HCT116 (cell line): ENCODE data around the gene COL5A2. TPM values are rescaled to one million over a fixed set of nuclear protein-coding genes. Genes with fewer than 3 reads are reported as not detected.

Experiments
- ATAC-seq: fragments of 200-7000 bp; cut with Tn5 transposase; 2 replicates; pipeline ENCODE4 v1.9.1; 2020; ENCODE audit warnings: mild to moderate bottlenecking, moderate library complexity
- BruUV-seq: library from RNA; stranded (reverse); fragments of 400-500 nt; replicated peaks from 2 replicates; lab custom pipeline; 2021; lab: Mats Ljungman, UMichigan
- CTCF ChIA-PET: fragments of 300-600 bp; sonication (Branson Sonifier 250); formaldehyde crosslinking; loops from one replicate; lab custom pipeline; 2021; ENCODE audit warnings: antibody characterized with exemption; lab: Charles Lee
- POLR2A ChIA-PET: fragments of 300-600, 350-600 bp; sonication (Branson Sonifier 250); formaldehyde crosslinking; loops from one replicate; lab custom pipeline; 2021; ENCODE audit warnings: antibody characterized with exemption; lab: Charles Lee
- RAD21 ChIA-PET, 2 experiments: fragments of 300-600 bp; sonication (Branson Sonifier 250); formaldehyde crosslinking; loops; one replicate each; lab custom pipeline; 2023; ENCODE audit warnings: low total read pairs in 2 of 2; ENCODE audit not compliant: uncharacterized antibody in 2 of 2, unreplicated experiment in 2 of 2, low non-redundant PET in 1 of 2; lab: Charles Lee
- DNase-seq: peaks from one replicate; pipeline ENCODE4 v3.0.0-alpha.2; 2010; ENCODE audit warnings: low read depth, low spot score
- H2AFZ ChIP-seq: fragments of 200-600 bp; shearing (Covaris generic), sonication (generic); 2 replicates; pipeline ENCODE4 v1.6.1; 2017; ENCODE audit warnings: low read depth, mixed run types, mixed read lengths, antibody characterized with exemption, low read length; ENCODE audit not compliant: poor library complexity, severe bottlenecking
- H3K27ac ChIP-seq: 2 replicates; pipeline ENCODE4 v1.5.1; 2012; ENCODE audit warnings: low read depth, low read length
- H3K27me3 ChIP-seq: fragments of 200-600 bp; sonication (generic); 2 replicates; pipeline ENCODE4 v1.6.1; 2016; ENCODE audit warnings: mixed run types, low read length, mixed read lengths; ENCODE audit not compliant: insufficient read depth
- H3K36me3 ChIP-seq, 2 experiments: fragments of 200-500 bp in 1 of 2; fragments of 200-600 bp in 1 of 2; sonication (Bioruptor generic) in 1 of 2; sonication (generic) in 1 of 2; 2 replicates each; pipeline versions ENCODE4 v1.5.1 to v1.6.1; 2014 to 2016; ENCODE audit warnings: low read length in 2 of 2, inconsistent platforms in 1 of 2, mixed read lengths in 1 of 2, mixed run types in 1 of 2; ENCODE audit not compliant: insufficient read depth in 2 of 2, control insufficient read depth in 1 of 2
- H3K4me1 ChIP-seq, 2 experiments: fragments of 200-600 bp in 1 of 2; sonication (generic) in 1 of 2; 2 replicates each; pipeline versions ENCODE4 v1.5.1 to v1.6.1; 2012 to 2017; ENCODE audit warnings: low read length in 2 of 2, inconsistent platforms in 1 of 2, mild to moderate bottlenecking in 1 of 2, mixed read lengths in 1 of 2, mixed run types in 1 of 2, moderate library complexity in 1 of 2; ENCODE audit not compliant: insufficient read depth in 2 of 2, control insufficient read depth in 1 of 2
- H3K4me2 ChIP-seq: fragments of 200-600 bp; sonication (generic); 2 replicates; pipeline ENCODE4 v1.6.1; 2017; ENCODE audit warnings: mixed run types, low read length, mixed read lengths
- H3K4me3 ChIP-seq, 2 experiments: fragments of 200-600 bp in 1 of 2; sonication (generic) in 1 of 2; replicated peaks in 1 of 2; 2 replicates each; pipeline ENCODE4 v1.5.1; 2011 to 2016; ENCODE audit warnings: low read length in 2 of 2, control low read depth in 1 of 2, low read depth in 1 of 2, mild to moderate bottlenecking in 1 of 2, mixed read lengths in 1 of 2, mixed run types in 1 of 2
- H3K79me2 ChIP-seq: fragments of 200-600 bp; sonication (generic); 2 replicates; pipeline ENCODE4 v1.6.1; 2017; ENCODE audit warnings: mild to moderate bottlenecking, mixed run types, low read length, moderate library complexity, mixed read lengths; ENCODE audit not compliant: insufficient read depth
- H3K9ac ChIP-seq: fragments of 200-600 bp; sonication (generic); 2 replicates; pipeline ENCODE4 v1.6.1; 2016; ENCODE audit warnings: low read length, mixed read lengths
- H3K9me2 ChIP-seq: fragments of 200-600 bp; sonication (generic), shearing (Covaris generic); 2 replicates; pipeline ENCODE4 v1.6.1; 2017; ENCODE audit warnings: mixed run types, mild to moderate bottlenecking, moderate library complexity; ENCODE audit not compliant: insufficient read depth
- H3K9me3 ChIP-seq, 2 experiments: fragments of 200-500 bp in 1 of 2; fragments of 200-600 bp in 1 of 2; sonication (Bioruptor generic) in 1 of 2; sonication (generic) in 1 of 2; 2 replicates each; pipeline ENCODE4 v1.6.1; 2014 to 2017; ENCODE audit warnings: low read length in 2 of 2, mixed read lengths in 2 of 2, inconsistent platforms in 1 of 2, low read depth in 1 of 2, mild to moderate bottlenecking in 1 of 2, mixed run types in 1 of 2, moderate library complexity in 1 of 2; ENCODE audit not compliant: control insufficient read depth in 1 of 2, insufficient read depth in 1 of 2
- H4K20me1 ChIP-seq: fragments of 200-600 bp; sonication (generic), shearing (Covaris generic); 2 replicates; pipeline ENCODE4 v1.6.1; 2017; ENCODE audit warnings: mixed run types, mild to moderate bottlenecking, moderate library complexity; ENCODE audit not compliant: insufficient read depth
- CEBPB ChIP-seq: IDR thresholded peaks from 2 replicates; pipeline ENCODE4 v1.6.1; 2012; ENCODE audit warnings: low read depth
- EGR1 ChIP-seq: IDR thresholded peaks from 2 replicates; pipeline ENCODE4 v1.6.1; 2012; ENCODE audit warnings: low read depth
- ELF1 ChIP-seq: IDR thresholded peaks from 2 replicates; pipeline ENCODE4 v1.6.1; 2012; ENCODE audit warnings: low read depth, borderline replicate concordance
- JUND ChIP-seq: IDR thresholded peaks from 2 replicates; pipeline ENCODE4 v1.6.1; 2012
- POLR2A ChIP-seq: IDR thresholded peaks from 2 replicates; pipeline ENCODE4 v1.7.0; 2011; ENCODE audit warnings: borderline replicate concordance; ENCODE audit not compliant: insufficient read depth, insufficient read length; ENCODE audit errors: extremely low read depth
- REST ChIP-seq: IDR thresholded peaks from 2 replicates; pipeline ENCODE4 v1.6.1; 2012; ENCODE audit warnings: low read depth
- SIN3A ChIP-seq: IDR thresholded peaks from 2 replicates; pipeline ENCODE4 v1.6.1; 2012; ENCODE audit warnings: low read depth
- SP1 ChIP-seq: IDR thresholded peaks from 2 replicates; pipeline ENCODE4 v1.6.1; 2012; ENCODE audit warnings: low read depth
- SRF ChIP-seq: IDR thresholded peaks from 2 replicates; pipeline ENCODE4 v1.6.1; 2012; ENCODE audit warnings: low read depth
- ZNF274 ChIP-seq: fragments of 200-500 bp; sonication (Bioruptor generic); IDR thresholded peaks from 2 replicates; pipeline ENCODE4 v1.6.1; 2014; ENCODE audit warnings: mild to moderate bottlenecking, low read depth, low read length, inconsistent platforms
- intact Hi-C: fragments of 100-400 bp; cut with micrococcal nuclease; formaldehyde crosslinking; loops from 2 replicates; pipeline ENCODE4 v1.10.0; 2022
- total RNA-seq: library from RNA; stranded (reverse); gene quantifications from one replicate; pipeline ENCODE4 v1.2.1, GENCODE V29; 2021; ENCODE audit not compliant: unreplicated experiment

COL5A2 gene
- total RNA-seq, 1 experiment from 2014 or later: 2.3 TPM

GRCh38 chr2:189013031-189013430 lies 166.5 kb downstream of the COL5A2 start:
- Histone ChIP-seq H3K4me3 (no peak overlapping the region), H3K36me3 (no peaks in the 10 kb centered on the region)
- no peak for TF ChIP-seq REST
- TF ChIP-seq POLR2A: no peak
- no peak for TF ChIP-seq EGR1
- TF ChIP-seq SRF: no peak
- TF ChIP-seq SIN3A: no peak
- TF ChIP-seq SP1: no peak
- no peak for TF ChIP-seq JUND
- no peak for TF ChIP-seq ELF1
- TF ChIP-seq ZNF274: no peak
- no peak for TF ChIP-seq CEBPB
- TF ChIP-seq, all 23 proteins: peak for 0
- Histone ChIP-seq H3K4me1 (no peaks in the 10 kb centered on the region), H3K27ac (no peak overlapping the region), H3K27me3 (no peaks in the 10 kb centered on the region), H3K9ac (no peak overlapping the region), H4K20me1 (no peaks in the 10 kb centered on the region), H2AFZ (no peak overlapping the region), H3K9me3 (no peaks in the 10 kb centered on the region), H3K4me2 (no peak overlapping the region), H3K79me2 (no peaks in the 10 kb centered on the region), H3K9me2 (no peaks in the 10 kb centered on the region)
- ChIA-PET RAD21 (no interaction called here), POLR2A (no interaction called here), CTCF (no interaction called here)
- no TSS peak for BruUV-seq
- intact Hi-C loops: no loop called here
- ATAC-seq (no peak), DNase-seq (no peak)
